GM10248 (cell line): ENCODE measurements around the gene DRD4.

Experiments
- CTCF ChIA-PET: fragments of 300-600 bp; sonication (Branson Sonifier 250); formaldehyde crosslinking; extraction: SDS; loops from one replicate; lab custom pipeline; 2021; ENCODE audit warnings: antibody characterized with exemption; lab: Yijun Ruan, JAX
- POLR2A ChIA-PET: fragments of 350-650 bp; sonication (Branson Sonifier 250); formaldehyde crosslinking; extraction: SDS; loops from one replicate; lab custom pipeline; 2020; ENCODE audit warnings: antibody characterized with exemption; lab: Yijun Ruan, JAX
- DNase-seq: peaks from one replicate; pipeline ENCODE4 v3.0.0; 2012; ENCODE audit errors: extremely low spot score
- TF ChIP-seq, protein P1 (sequence below): IDR thresholded peaks from 2 replicates; pipeline ENCODE4 v1.5.1; 2012; ENCODE audit warnings: mild to moderate bottlenecking, low read depth; ENCODE audit errors: extremely low read depth, missing control alignments, control extremely low read depth

Gene DRD4

DNA sequence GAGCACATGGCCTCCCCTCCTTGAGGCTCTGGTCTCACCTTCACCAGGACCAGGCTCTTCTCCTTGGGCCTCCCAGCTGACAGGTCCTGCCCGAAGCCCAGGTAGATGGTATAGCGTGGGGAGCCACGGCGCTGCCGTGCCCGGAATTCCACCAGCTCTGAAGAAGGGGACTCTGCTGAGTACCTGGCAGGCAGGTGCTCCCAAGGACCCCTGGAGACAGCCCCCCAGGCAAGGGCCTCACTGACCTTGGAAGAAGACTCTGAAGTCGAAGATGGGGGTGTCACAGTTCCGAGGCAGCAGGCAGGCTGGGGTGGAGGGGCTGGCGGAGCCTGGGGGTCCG is 24.1 kb upstream of the DRD4 start:
- ChIA-PET POLR2A (no interaction called here), CTCF (interaction anchor here (1.3 kb wide), 1 partner anchor 17 kb away, joined by 3 read pairs; no protein-coding TSS in a partner anchor)
- DNase-seq, result no peak
- TF ChIP-seq, protein P1, sequence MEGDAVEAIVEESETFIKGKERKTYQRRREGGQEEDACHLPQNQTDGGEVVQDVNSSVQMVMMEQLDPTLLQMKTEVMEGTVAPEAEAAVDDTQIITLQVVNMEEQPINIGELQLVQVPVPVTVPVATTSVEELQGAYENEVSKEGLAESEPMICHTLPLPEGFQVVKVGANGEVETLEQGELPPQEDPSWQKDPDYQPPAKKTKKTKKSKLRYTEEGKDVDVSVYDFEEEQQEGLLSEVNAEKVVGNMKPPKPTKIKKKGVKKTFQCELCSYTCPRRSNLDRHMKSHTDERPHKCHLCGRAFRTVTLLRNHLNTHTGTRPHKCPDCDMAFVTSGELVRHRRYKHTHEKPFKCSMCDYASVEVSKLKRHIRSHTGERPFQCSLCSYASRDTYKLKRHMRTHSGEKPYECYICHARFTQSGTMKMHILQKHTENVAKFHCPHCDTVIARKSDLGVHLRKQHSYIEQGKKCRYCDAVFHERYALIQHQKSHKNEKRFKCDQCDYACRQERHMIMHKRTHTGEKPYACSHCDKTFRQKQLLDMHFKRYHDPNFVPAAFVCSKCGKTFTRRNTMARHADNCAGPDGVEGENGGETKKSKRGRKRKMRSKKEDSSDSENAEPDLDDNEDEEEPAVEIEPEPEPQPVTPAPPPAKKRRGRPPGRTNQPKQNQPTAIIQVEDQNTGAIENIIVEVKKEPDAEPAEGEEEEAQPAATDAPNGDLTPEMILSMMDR, result no peak

DNA sequence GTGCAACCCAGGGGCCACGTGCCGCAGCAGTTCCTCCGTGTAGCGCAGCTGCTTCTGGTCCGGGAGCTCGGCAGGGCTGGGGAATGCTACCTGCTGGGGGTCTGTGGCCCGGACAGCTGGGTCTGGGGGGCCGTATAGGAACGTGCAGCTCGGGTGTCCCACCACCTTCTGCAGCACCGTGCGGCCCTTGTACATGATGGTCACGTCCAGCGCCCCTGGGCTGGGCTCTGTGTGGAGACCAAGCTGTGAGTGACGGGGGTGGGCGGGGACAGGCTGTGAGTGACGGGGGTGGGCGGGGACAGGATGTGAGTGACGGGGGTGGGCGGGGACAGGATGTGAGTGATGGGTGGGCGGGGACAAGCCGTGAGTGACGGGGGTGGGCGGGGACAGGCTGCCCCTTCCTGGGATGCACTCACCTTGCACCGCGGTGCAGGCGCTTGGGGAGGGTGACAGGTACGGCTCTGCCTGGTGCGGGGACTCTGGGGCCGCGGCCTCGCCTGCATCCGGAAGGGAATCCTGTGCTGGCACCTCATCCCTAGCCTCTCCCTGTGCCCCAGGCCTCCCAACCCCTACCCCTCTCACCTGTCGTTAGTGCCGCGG is 23.6 kb upstream of the DRD4 start:
- TF ChIP-seq, protein P1, result no peak
- ChIA-PET CTCF (interaction anchor here (1.0 to 1.6 kb wide), 3 partner anchors 9 to 58 kb away, joined by 3 to 4 read pairs (median 3); no protein-coding TSS in a partner anchor), POLR2A (interaction anchor here (0.6 to 0.8 kb wide), 3 partner anchors 104 to 219 kb away, joined by 3 to 5 read pairs (median 4); partner anchors contain the start of gene CD151)
- DNase-seq, result peak; percentile 67

GRCh38 chr11:614021-614622 is 22.9 kb upstream of the DRD4 start:
- DNase-seq, result no peak
- TF ChIP-seq, protein P1, result no peak
- POLR2A ChIA-PET, result interaction anchor here (0.6 to 0.8 kb wide), 2 partner anchors 105 to 201 kb away, joined by 3 to 5 read pairs; no protein-coding TSS in a partner anchor
- CTCF ChIA-PET, result interaction anchor here (1.0 to 1.6 kb wide), 2 partner anchors 10 to 59 kb away, joined by 3 to 4 read pairs; no protein-coding TSS in a partner anchor

GRCh38 chr11:614623-615503 is 22.2 kb upstream of the DRD4 start:
- ChIA-PET CTCF (interaction anchor here (1.0 to 1.6 kb wide), 2 partner anchors 11 to 60 kb away, joined by 3 to 4 read pairs; no protein-coding TSS in a partner anchor), POLR2A (interaction anchor here (0.6 to 1.1 kb wide), 2 partner anchors 12 to 79 kb away, joined by 3 read pairs; partner anchors contain the start of genes HRAS and SCT)
- TF ChIP-seq, protein P1, result no peak
- no peak for DNase-seq

DNA sequence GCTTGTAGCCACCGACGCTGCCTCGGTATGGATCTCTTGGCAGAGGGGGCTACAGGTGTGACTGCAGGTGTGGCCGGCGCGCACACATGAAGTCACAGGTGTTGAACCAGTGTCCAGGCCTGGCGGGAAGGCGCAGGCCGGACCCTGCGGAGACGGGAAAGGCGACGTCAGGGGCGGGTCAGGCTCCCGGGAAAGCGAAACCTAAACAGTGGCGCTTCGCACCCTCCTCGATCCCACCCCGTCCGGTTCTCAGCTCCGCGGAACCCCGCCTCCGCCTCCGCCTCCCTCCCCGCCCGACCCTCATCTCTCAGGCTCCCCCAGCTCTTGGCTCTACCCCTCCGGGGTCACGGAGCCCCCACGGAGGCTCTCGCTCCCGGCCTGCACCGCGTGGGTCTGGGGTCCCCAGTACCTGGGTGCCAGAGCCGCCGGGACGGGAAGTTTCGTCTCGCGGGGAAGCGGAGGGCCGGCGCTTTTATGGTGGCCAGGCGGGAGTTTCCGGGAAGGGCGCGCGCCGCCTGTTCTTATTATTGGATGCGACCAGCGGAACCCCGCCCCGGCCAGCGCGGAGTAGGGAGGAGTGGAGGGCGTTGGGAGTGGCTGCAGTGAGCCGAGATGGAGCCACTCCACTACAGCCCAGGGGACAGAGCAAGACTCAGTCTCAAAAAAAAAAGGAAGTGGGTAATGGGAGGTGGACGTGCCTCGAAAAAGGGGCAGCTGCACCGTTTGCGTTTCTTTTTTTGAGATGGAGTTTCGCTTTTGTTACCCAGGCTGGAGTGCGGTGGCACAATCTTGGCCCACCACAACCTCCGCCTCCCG is 21.4 kb upstream of the DRD4 start, which contains the start of gene IRF7:
Gene IRF7, minus strand, starts transcription at position 447 of the 816 bp plus-strand sequence. CDS start 586 bp downstream, outside the sequence.
- CTCF ChIA-PET, result no interaction called here
- TF ChIP-seq, protein P1, result no peak
- POLR2A ChIA-PET, result interaction anchor here (0.6 to 1.1 kb wide), 3 partner anchors 11 to 1535 kb away, joined by 3 to 5 read pairs (median 3); partner anchors contain the start of genes HRAS and SCT
- peak; percentile 95 for DNase-seq
